GM08714 (cell line): Measurements from ENCODE around the gene WIPF3.

Experiments
- H3K4me3 ChIP-seq: fragments of 200-500 bp; sonication (Bioruptor generic); 2 replicates; pipeline ENCODE4 v1.5.1; 2014; ENCODE audit warnings: mild to moderate bottlenecking, low read length, inconsistent platforms
- ZNF274 ChIP-seq: IDR thresholded peaks from 2 replicates; pipeline ENCODE4 v1.6.1; 2012; ENCODE audit warnings: mild to moderate bottlenecking, low read depth, low read length

Gene WIPF3

GRCh38 chr7:29815181-29816105 is 9.1 kb downstream of the WIPF3 start:
- TF ChIP-seq ZNF274, result no peak
- no peak overlapping the region for H3K4me3 ChIP-seq

- no peak overlapping the region for H3K4me3 ChIP-seq
- TF ChIP-seq ZNF274, result no peak
These were observed 12.0 kb downstream of the WIPF3 start for GRCh38 chr7:29818308-29818707.

GRCh38 chr7:29825775-29826529 is 19.6 kb downstream of the WIPF3 start:
- TF ChIP-seq ZNF274, result no peak
- no peak overlapping the region; the same call in 1 of the 2 replicates for H3K4me3 ChIP-seq

GRCh38 chr7:29826530-29826822 is 20.2 kb downstream of the WIPF3 start:
- no peak for TF ChIP-seq ZNF274
- no peak overlapping the region for H3K4me3 ChIP-seq

- H3K4me3 ChIP-seq, result no peak overlapping the region
- TF ChIP-seq ZNF274, result no peak
These were observed 20.6 kb downstream of the WIPF3 start for GRCh38 chr7:29826904-29827303.

- TF ChIP-seq ZNF274, result no peak
- no peak overlapping the region for H3K4me3 ChIP-seq
These were observed 25.4 kb downstream of the WIPF3 start for GRCh38 chr7:29831705-29832104.

- no peak for TF ChIP-seq ZNF274
These were observed 27.6 kb downstream of the WIPF3 start for GRCh38 chr7:29833929-29834328.

GRCh38 chr7:29835718-29836117 is 29.4 kb downstream of the WIPF3 start:
- TF ChIP-seq ZNF274, result no peak
- no peak overlapping the region for H3K4me3 ChIP-seq

More at GRCh38 chr7:29833929-29834328, 27.6 kb downstream of the WIPF3 start:
- H3K4me3 ChIP-seq, result no peak overlapping the region

GRCh38 chr7:29839302-29839701 is 33.0 kb downstream of the WIPF3 start:
- H3K4me3 ChIP-seq, result no peak overlapping the region
- TF ChIP-seq ZNF274, result no peak

GRCh38 chr7:29839921-29840320 is 33.6 kb downstream of the WIPF3 start:
- TF ChIP-seq ZNF274, result no peak

GRCh38 chr7:29840701-29841100 is 34.4 kb downstream of the WIPF3 start:
- no peak overlapping the region for H3K4me3 ChIP-seq
- no peak for TF ChIP-seq ZNF274

More at GRCh38 chr7:29839921-29840320, 33.6 kb downstream of the WIPF3 start:
- H3K4me3 ChIP-seq, result no peak overlapping the region

- no peak overlapping the region for H3K4me3 ChIP-seq
- no peak for TF ChIP-seq ZNF274
These were observed 35.8 kb downstream of the WIPF3 start for GRCh38 chr7:29841926-29842701.

GRCh38 chr7:29843093-29843492 is 36.8 kb downstream of the WIPF3 start:
- H3K4me3 ChIP-seq, result no peak overlapping the region
- no peak for TF ChIP-seq ZNF274

- TF ChIP-seq ZNF274, result no peak
These were observed 37.4 kb downstream of the WIPF3 start for GRCh38 chr7:29843726-29844125.

GRCh38 chr7:29844559-29844958 is 38.3 kb downstream of the WIPF3 start:
- H3K4me3 ChIP-seq, result no peak overlapping the region
- TF ChIP-seq ZNF274, result no peak

More at GRCh38 chr7:29843726-29844125, 37.4 kb downstream of the WIPF3 start:
- H3K4me3 ChIP-seq, result no peak overlapping the region
